Measurements from ENCODE around the gene NT5C1B. TPM values are rescaled to one million over a fixed set of nuclear protein-coding genes. Genes with fewer than 3 reads are reported as not detected.

The NT5C1B gene
- total RNA-seq, 1 donor from 2014 or later, result not detected

- DNase-seq, result no peak
Measured at GRCh38 chr2:18514526-18515461, 74.6 kb downstream of the NT5C1B start.

Small RNA genes lying within 50 kb of the gene (small RNA-seq; reads per million reads assigned to genes)
- gene RNU6-1215P (ENCODE audit: low replicate concordance), result not detected

Other genes starting within 250 kb of the NT5C1B start
- gene RDH14, start 28.9 kb downstream of the NT5C1B start, total RNA-seq, result 37.8 TPM

Measured in tongue (tissue), 3 donors.